ENCODE data around the gene NME4.

NME4 gene

DNA sequence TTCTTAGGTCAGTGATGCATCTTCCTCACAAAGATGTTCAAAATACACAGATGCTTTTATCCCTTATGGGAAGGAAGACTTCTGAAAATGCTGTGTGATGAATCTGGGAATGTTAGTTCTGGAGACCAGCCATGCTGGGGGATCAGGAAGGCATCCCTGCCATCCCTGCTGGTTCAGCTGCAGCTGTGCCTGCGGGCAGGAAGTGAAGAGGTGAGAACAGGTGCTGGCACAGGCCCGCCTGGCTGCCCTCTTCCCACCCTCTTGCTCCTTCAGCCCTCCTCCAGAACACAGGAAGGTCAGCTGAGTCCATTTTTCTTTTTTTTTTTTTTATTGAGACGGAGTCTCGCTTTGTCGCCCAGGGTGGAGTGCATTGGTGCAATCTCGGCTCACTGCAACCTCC, 43.6 kb downstream of the NME4 start:
- Histone ChIP-seq H3K9ac (no peak overlapping the region), H3K27me3 (ENCODE audit: insufficient read depth, low read depth) (no peaks in the 10 kb centered on the region), H3K27ac (no peak overlapping the region), H3K79me2 (ENCODE audit: insufficient read depth, low read depth) (no peaks in the 10 kb centered on the region; the same call in 1 of the 2 replicates), H4K20me1 (ENCODE audit: insufficient read depth) (no peaks in the 10 kb centered on the region), H3K4me2 (no peak overlapping the region), H3K36me3 (ENCODE audit: insufficient read depth) (no peaks in the 10 kb centered on the region), H3K4me3 (IDR thresholded peaks at IDR 0.05; ENCODE audit: insufficient read depth, low read depth, low read length) (no peak overlapping the region), H2AFZ (ENCODE audit: low read depth) (no peak overlapping the region), H3K4me1 (ENCODE audit: low read depth, poor library complexity, severe bottlenecking) (no peaks in the 10 kb centered on the region)
- TF ChIP-seq, protein P1, sequence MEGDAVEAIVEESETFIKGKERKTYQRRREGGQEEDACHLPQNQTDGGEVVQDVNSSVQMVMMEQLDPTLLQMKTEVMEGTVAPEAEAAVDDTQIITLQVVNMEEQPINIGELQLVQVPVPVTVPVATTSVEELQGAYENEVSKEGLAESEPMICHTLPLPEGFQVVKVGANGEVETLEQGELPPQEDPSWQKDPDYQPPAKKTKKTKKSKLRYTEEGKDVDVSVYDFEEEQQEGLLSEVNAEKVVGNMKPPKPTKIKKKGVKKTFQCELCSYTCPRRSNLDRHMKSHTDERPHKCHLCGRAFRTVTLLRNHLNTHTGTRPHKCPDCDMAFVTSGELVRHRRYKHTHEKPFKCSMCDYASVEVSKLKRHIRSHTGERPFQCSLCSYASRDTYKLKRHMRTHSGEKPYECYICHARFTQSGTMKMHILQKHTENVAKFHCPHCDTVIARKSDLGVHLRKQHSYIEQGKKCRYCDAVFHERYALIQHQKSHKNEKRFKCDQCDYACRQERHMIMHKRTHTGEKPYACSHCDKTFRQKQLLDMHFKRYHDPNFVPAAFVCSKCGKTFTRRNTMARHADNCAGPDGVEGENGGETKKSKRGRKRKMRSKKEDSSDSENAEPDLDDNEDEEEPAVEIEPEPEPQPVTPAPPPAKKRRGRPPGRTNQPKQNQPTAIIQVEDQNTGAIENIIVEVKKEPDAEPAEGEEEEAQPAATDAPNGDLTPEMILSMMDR (conservative IDR thresholded peaks at IDR 0.05; ENCODE audit: low read depth, low read length): no peak

DNA sequence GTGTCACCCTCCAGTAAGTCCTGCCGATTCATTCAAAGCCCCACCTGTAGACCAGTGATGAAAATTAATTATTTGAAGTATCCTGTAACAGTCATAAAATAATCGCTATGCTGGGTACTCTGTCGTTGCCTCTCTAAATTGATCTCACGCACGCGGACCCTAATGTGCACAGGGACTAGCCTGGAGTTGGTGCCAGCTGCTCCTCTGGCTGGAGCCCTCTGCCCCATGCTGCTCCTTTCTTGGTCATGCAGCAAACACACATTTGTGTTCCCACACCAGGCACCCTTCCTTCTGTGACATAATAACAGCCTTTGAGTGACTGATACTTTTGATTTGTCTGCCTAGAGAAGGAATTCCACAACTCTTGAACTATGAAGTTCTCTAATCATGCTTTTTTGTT, 44.4 kb downstream of the NME4 start:
- H3K79me2 ChIP-seq (ENCODE audit: insufficient read depth, low read depth): no peaks in the 10 kb centered on the region; the same call in 1 of the 2 replicates
- no peaks in the 10 kb centered on the region for H4K20me1 ChIP-seq (ENCODE audit: insufficient read depth)
- TF ChIP-seq, protein P1 (conservative IDR thresholded peaks at IDR 0.05; ENCODE audit: low read depth, low read length): no peak
- no peak overlapping the region for H3K9ac ChIP-seq
- H3K4me1 ChIP-seq (ENCODE audit: low read depth, poor library complexity, severe bottlenecking): no peaks in the 10 kb centered on the region
- H3K27ac ChIP-seq: no peak overlapping the region
- no peaks in the 10 kb centered on the region for H3K36me3 ChIP-seq (ENCODE audit: insufficient read depth)
- H3K4me2 ChIP-seq: no peak overlapping the region
- no peaks in the 10 kb centered on the region for H3K27me3 ChIP-seq (ENCODE audit: insufficient read depth, low read depth)
- H3K4me3 ChIP-seq (IDR thresholded peaks at IDR 0.05; ENCODE audit: insufficient read depth, low read depth, low read length): no peak overlapping the region
- H2AFZ ChIP-seq (ENCODE audit: low read depth): no peak overlapping the region

DNA sequence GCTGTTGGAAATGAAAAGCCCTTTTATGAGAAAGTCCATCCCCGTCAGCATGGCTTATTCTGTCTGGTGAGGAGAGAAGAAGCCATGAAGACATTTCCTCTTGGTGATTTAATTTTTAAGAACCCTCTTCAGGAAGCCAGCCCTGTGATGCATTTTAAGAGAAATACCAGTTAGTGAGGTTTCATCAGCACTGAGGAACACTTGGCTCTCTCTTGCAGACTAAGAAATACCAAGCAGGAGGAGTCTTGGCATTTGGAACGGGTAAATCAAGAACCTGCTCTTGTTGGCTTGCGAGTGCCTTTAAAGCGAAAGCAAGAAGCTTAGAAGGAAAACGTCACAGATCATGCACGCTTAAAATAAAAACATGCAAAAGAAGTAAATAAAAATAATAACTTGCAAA, 46.0 kb downstream of the NME4 start:
- TF ChIP-seq, protein P1 (conservative IDR thresholded peaks at IDR 0.05; ENCODE audit: low read depth, low read length): no peak
- no peak overlapping the region for H3K4me3 ChIP-seq (IDR thresholded peaks at IDR 0.05; ENCODE audit: insufficient read depth, low read depth, low read length)
- no peak overlapping the region for H3K9ac ChIP-seq
- no peaks in the 10 kb centered on the region for H3K36me3 ChIP-seq (ENCODE audit: insufficient read depth)
- no peaks in the 10 kb centered on the region for H3K27me3 ChIP-seq (ENCODE audit: insufficient read depth, low read depth)
- H2AFZ ChIP-seq (ENCODE audit: low read depth): no peak overlapping the region
- H4K20me1 ChIP-seq (ENCODE audit: insufficient read depth): no peaks in the 10 kb centered on the region
- no peaks in the 10 kb centered on the region; the same call in 1 of the 2 replicates for H3K79me2 ChIP-seq (ENCODE audit: insufficient read depth, low read depth)
- H3K4me1 ChIP-seq (ENCODE audit: low read depth, poor library complexity, severe bottlenecking): no peaks in the 10 kb centered on the region
- no peak overlapping the region for H3K27ac ChIP-seq
- no peak overlapping the region for H3K4me2 ChIP-seq

DNA sequence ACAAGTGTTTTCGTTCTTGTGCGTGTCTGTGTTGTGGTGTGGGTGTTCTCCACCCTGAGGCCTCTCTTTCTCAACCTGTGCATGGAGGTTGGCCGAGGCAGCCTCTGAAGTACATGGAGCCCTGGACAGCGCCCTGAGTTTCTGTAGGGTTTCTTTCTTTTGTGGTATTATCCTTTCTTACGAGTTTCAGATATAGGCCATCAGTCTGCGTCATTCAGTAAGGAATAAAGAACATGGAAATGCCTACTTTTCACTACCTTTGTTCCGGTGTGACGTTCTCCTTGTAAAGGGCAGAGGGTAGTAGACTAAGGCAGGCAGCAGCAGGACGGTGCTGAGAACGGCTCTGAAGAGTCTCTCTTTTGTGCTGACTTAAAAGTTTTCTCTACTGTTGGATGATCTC, 47.0 kb downstream of the NME4 start:
- TF ChIP-seq, protein P1 (conservative IDR thresholded peaks at IDR 0.05; ENCODE audit: low read depth, low read length): no peak
- H3K4me2 ChIP-seq: no peak overlapping the region
- H2AFZ ChIP-seq (ENCODE audit: low read depth): no peak overlapping the region
- no peak overlapping the region for H3K27ac ChIP-seq
- no peaks in the 10 kb centered on the region for H4K20me1 ChIP-seq (ENCODE audit: insufficient read depth)
- no peaks in the 10 kb centered on the region for H3K4me1 ChIP-seq (ENCODE audit: low read depth, poor library complexity, severe bottlenecking)
- no peak overlapping the region for H3K4me3 ChIP-seq (IDR thresholded peaks at IDR 0.05; ENCODE audit: insufficient read depth, low read depth, low read length)
- no peaks in the 10 kb centered on the region for H3K36me3 ChIP-seq (ENCODE audit: insufficient read depth)
- H3K9ac ChIP-seq: no peak overlapping the region
- H3K79me2 ChIP-seq (ENCODE audit: insufficient read depth, low read depth): no peaks in the 10 kb centered on the region; the same call in 1 of the 2 replicates
- H3K27me3 ChIP-seq (ENCODE audit: insufficient read depth, low read depth): no peaks in the 10 kb centered on the region

Data from KMS-11 (cell line).